H1 (cell line): ENCODE measurements around the gene ALKBH3. TPM values are rescaled to one million over a fixed set of nuclear protein-coding genes. Genes with fewer than 3 reads are reported as not detected.
A peak's percentile ranks its signal among the peaks of the same experiment; 100 is the strongest.

Source experiments
- CBX5 ChIP-seq: fragments of 300-800, 300-1000 bp; sonication (generic); IDR thresholded peaks from 2 replicates; pipeline ENCODE4 v1.7.1; 2016; ENCODE audit warnings: antibody characterized with exemption, low read length, low read depth
- CHD1 ChIP-seq: IDR thresholded peaks from 2 replicates; pipeline ENCODE4 v1.6.1; 2012; ENCODE audit warnings: low read depth, low read length, improper control_type of control experiment
- KDM1A ChIP-seq: fragments of 200-600, 300-600 bp; sonication (generic); IDR thresholded peaks from 2 replicates; pipeline ENCODE4 v1.7.1; 2016; ENCODE audit warnings: mild to moderate bottlenecking, low read length, borderline replicate concordance
- NRF1 ChIP-seq: IDR thresholded peaks from 2 replicates; pipeline ENCODE4 v1.6.1; 2011; ENCODE audit warnings: mild to moderate bottlenecking, low read depth, low read length, improper control_type of control experiment
- PHF8 ChIP-seq: fragments of 200-600 bp; sonication (generic); conservative IDR thresholded peaks from 2 replicates; pipeline ENCODE4 v1.7.1; 2012; ENCODE audit warnings: low read depth, mild to moderate bottlenecking, inconsistent platforms, low read length, moderate library complexity
- RAD21 ChIP-seq, 2 experiments: IDR thresholded peaks in 1 of 2; conservative IDR thresholded peaks in 1 of 2; 2 replicates each; pipeline ENCODE4 v1.6.1; 2011; ENCODE audit warnings: low read depth in 2 of 2, low read length in 2 of 2, improper control_type of control experiment in 1 of 2, inconsistent platforms in 1 of 2, mild to moderate bottlenecking in 1 of 2, moderate library complexity in 1 of 2
- RXRA ChIP-seq: IDR thresholded peaks from 2 replicates; pipeline ENCODE4 v1.6.1; 2011; ENCODE audit warnings: low read depth, mild to moderate bottlenecking, low read length, moderate library complexity; ENCODE audit not compliant: insufficient read depth
- SIRT6 ChIP-seq: IDR thresholded peaks from one replicate; pipeline ENCODE4 v1.7.1; 2012; ENCODE audit warnings: low read length, inconsistent platforms
- YY1 ChIP-seq: IDR thresholded peaks from 2 replicates; pipeline ENCODE4 v1.6.1; 2011; ENCODE audit warnings: low read depth, mild to moderate bottlenecking, low read length
- ZNF274 ChIP-seq: IDR thresholded peaks from 2 replicates; pipeline ENCODE4 v1.7.0; 2012; ENCODE audit warnings: low read length, borderline replicate concordance; ENCODE audit errors: extremely low read depth
- polyA plus RNA-seq, 7 experiments: library from polyadenylated mRNA; depleted of rRNA in 3 of 7; stranded (reverse) in 5 of 7; unstranded in 2 of 7; fragments of >200 nt in 5 of 7; fragments of 200-250 nt in 2 of 7; gene quantifications; 1 replicate in 5 of 7; 2 replicates in 1 of 7; 4 replicates in 1 of 7; pipeline versions ENCODE4 v1.2.1 to v1.2.3, GENCODE V29; 2011 to 2013; ENCODE audit warnings: missing spikeins in 2 of 7, mixed read lengths in 2 of 7
- total RNA-seq: library from RNA; stranded (reverse); fragmentation: NEBNext Ultra II Directional; extraction: Animal tissue kit (Norgen Biotek cat#: 25700); gene quantifications from 2 replicates; pipeline ENCODE4 v1.2.1, GENCODE V29; 2021
- TF ChIP-seq, protein P1 (sequence below): fragments of 300-600 bp; sonication (generic); IDR thresholded peaks from 2 replicates; pipeline ENCODE4 v1.7.1; 2012; ENCODE audit warnings: low read length, moderate library complexity, mild to moderate bottlenecking, inconsistent platforms; ENCODE audit not compliant: insufficient replicate concordance

The ALKBH3 gene
- total and polyA plus RNA-seq, 2 of the 8 experiments (the other 6 are each of a cell fraction or from before 2014, with no cell fraction given), result 10.5 to 11.4 TPM

DNA sequence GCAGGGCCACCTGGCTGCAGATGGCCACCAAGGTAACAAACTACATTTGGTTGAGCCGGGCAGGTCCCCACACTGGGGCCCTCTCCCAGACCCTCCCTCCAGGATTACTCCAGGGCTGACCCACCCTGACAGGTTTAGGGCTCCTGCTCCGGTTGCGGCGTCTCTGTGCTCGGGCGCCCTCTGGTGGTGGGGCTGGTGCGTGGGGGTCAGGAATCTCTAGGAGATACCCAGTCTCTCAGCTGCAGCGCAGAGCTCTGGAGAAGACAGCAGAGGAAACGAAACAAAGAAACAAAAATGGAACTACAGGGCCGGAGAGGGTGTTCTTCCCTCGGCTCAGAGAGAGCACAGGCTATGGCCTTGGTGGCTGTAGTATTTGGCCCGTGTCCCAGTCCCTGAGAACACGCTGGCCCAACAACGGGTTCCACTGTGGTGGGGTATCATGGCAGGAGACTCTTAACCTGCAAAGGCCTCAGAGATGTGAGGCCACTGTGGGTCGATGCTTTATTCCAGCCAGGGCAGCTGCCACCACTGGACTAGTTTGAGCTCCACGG, 64.2 kb downstream of the ALKBH3 start (continued):
- TF ChIP-seq CBX5 (no peak), KDM1A (peak; percentile 78), RXRA (no peak), CHD1 (no peak), NRF1 (no peak), PHF8 (no peak), RAD21 (IDR thresholded peaks at IDR 0.05 in 1 of 2, conservative IDR thresholded peaks at IDR 0.05 in 1 of 2; ENCODE audit: low read depth in 2 of 2, low read length in 2 of 2) (peak; percentile 61 to 78), SIRT6 (no peak), YY1 (no peak), ZNF274 (no peak)
- TF ChIP-seq, protein P1, sequence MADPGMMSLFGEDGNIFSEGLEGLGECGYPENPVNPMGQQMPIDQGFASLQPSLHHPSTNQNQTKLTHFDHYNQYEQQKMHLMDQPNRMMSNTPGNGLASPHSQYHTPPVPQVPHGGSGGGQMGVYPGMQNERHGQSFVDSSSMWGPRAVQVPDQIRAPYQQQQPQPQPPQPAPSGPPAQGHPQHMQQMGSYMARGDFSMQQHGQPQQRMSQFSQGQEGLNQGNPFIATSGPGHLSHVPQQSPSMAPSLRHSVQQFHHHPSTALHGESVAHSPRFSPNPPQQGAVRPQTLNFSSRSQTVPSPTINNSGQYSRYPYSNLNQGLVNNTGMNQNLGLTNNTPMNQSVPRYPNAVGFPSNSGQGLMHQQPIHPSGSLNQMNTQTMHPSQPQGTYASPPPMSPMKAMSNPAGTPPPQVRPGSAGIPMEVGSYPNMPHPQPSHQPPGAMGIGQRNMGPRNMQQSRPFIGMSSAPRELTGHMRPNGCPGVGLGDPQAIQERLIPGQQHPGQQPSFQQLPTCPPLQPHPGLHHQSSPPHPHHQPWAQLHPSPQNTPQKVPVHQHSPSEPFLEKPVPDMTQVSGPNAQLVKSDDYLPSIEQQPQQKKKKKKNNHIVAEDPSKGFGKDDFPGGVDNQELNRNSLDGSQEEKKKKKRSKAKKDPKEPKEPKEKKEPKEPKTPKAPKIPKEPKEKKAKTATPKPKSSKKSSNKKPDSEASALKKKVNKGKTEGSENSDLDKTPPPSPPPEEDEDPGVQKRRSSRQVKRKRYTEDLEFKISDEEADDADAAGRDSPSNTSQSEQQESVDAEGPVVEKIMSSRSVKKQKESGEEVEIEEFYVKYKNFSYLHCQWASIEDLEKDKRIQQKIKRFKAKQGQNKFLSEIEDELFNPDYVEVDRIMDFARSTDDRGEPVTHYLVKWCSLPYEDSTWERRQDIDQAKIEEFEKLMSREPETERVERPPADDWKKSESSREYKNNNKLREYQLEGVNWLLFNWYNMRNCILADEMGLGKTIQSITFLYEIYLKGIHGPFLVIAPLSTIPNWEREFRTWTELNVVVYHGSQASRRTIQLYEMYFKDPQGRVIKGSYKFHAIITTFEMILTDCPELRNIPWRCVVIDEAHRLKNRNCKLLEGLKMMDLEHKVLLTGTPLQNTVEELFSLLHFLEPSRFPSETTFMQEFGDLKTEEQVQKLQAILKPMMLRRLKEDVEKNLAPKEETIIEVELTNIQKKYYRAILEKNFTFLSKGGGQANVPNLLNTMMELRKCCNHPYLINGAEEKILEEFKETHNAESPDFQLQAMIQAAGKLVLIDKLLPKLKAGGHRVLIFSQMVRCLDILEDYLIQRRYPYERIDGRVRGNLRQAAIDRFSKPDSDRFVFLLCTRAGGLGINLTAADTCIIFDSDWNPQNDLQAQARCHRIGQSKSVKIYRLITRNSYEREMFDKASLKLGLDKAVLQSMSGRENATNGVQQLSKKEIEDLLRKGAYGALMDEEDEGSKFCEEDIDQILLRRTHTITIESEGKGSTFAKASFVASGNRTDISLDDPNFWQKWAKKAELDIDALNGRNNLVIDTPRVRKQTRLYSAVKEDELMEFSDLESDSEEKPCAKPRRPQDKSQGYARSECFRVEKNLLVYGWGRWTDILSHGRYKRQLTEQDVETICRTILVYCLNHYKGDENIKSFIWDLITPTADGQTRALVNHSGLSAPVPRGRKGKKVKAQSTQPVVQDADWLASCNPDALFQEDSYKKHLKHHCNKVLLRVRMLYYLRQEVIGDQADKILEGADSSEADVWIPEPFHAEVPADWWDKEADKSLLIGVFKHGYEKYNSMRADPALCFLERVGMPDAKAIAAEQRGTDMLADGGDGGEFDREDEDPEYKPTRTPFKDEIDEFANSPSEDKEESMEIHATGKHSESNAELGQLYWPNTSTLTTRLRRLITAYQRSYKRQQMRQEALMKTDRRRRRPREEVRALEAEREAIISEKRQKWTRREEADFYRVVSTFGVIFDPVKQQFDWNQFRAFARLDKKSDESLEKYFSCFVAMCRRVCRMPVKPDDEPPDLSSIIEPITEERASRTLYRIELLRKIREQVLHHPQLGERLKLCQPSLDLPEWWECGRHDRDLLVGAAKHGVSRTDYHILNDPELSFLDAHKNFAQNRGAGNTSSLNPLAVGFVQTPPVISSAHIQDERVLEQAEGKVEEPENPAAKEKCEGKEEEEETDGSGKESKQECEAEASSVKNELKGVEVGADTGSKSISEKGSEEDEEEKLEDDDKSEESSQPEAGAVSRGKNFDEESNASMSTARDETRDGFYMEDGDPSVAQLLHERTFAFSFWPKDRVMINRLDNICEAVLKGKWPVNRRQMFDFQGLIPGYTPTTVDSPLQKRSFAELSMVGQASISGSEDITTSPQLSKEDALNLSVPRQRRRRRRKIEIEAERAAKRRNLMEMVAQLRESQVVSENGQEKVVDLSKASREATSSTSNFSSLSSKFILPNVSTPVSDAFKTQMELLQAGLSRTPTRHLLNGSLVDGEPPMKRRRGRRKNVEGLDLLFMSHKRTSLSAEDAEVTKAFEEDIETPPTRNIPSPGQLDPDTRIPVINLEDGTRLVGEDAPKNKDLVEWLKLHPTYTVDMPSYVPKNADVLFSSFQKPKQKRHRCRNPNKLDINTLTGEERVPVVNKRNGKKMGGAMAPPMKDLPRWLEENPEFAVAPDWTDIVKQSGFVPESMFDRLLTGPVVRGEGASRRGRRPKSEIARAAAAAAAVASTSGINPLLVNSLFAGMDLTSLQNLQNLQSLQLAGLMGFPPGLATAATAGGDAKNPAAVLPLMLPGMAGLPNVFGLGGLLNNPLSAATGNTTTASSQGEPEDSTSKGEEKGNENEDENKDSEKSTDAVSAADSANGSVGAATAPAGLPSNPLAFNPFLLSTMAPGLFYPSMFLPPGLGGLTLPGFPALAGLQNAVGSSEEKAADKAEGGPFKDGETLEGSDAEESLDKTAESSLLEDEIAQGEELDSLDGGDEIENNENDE, result no peak
